HG02840 (cell line): ENCODE measurements around the gene TIAM2.
A peak's percentile ranks its signal among the peaks of the same experiment; 100 is the strongest.

Source experiments
- ATAC-seq: cut with Tn5 transposase; IDR thresholded peaks from one replicate; pipeline ENCODE4 v1.9.1; 2021; ENCODE audit warnings: mild to moderate bottlenecking, moderate library complexity, moderate number of reproducible peaks; ENCODE audit not compliant: unreplicated experiment, low FRiP score

TIAM2 gene

DNA sequence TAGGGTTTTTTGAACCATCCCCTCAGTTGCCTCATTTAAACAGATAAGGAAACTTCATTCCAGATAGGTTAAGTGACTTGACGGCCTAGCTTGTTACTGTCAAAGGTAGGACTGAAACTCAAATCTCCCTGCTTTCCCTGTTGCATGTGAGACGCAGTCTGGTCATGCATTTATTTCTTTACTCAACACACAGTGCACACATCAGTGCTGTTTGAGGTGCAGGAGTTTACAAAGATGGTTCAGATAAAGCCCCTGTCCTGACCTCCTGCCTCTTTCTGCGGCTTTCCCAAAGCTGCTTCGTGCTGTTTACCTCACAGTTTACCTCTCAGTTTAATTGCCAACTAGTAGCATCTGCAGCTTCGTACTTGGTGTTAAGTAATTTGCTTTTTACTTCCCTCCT lies 26.6 kb downstream of the TIAM2 start:
- no peak for ATAC-seq

DNA sequence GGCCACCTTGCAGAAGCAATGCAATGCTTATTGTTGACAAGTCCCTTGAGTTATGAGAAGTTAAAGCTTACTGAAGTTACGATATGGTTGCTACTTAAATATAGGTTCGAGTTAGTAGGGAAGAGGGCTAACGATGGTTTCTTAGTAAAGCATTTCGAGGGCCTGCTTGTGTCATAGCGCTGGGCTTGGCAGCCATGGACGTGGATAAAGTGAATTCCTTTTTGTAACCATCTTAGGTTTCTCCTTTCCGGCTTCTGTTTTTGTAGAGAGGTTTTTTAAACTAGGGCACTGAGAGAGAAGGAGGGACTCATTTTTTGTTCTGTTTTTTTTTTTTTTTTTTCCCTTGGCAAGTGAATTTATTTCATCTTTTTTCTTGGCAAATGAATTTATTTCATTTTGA lies 27.6 kb downstream of the TIAM2 start:
- ATAC-seq, result no peak

GRCh38 chr6:155023717-155024116 lies 28.6 kb downstream of the TIAM2 start:
- ATAC-seq, result no peak

GRCh38 chr6:155024391-155025027 lies 29.4 kb downstream of the TIAM2 start:
- no peak for ATAC-seq

GRCh38 chr6:155026022-155026705 lies 31.0 kb downstream of the TIAM2 start:
- ATAC-seq, result no peak

- ATAC-seq, result no peak
Observed at GRCh38 chr6:155026706-155027045, 31.6 kb downstream of the TIAM2 start.

DNA sequence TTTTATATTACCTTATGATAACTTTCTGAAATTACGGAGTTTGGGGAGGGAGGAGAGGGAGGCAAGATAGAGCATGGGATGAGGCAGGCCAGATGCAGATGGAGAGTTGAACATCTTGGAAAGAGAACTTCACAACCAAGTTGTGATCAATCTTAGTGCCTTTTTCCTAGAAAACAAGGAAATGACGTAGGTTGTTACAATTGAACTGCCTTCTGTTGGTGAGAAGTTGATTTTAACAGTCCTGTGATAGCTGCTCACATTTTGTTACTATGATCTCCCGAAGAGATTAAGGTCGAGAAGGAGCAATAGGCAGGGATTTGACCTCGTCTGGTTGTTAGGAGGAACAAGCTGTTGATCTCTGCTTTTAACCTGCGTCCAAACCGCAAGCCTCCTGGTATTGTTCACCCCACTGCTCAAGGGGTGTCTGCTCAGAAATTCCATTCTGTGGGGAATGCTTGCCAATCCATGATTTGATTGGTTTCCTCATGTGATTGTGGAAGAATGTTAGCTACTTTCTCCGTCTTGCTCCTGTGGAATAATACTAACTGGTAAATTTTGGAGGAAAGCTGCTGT lies 35.1 kb downstream of the TIAM2 start:
- ATAC-seq, result no peak

- ATAC-seq, result no peak
Observed at GRCh38 chr6:155031091-155031490, 36.0 kb downstream of the TIAM2 start.

- no peak for ATAC-seq
Observed at GRCh38 chr6:155033021-155033791, 38.1 kb downstream of the TIAM2 start.

- ATAC-seq, result no peak
Observed at GRCh38 chr6:155036907-155037306, 41.8 kb downstream of the TIAM2 start.

GRCh38 chr6:155038104-155038503 lies 43.0 kb downstream of the TIAM2 start:
- no peak for ATAC-seq

- no peak for ATAC-seq
Observed at GRCh38 chr6:155038527-155038926, 43.4 kb downstream of the TIAM2 start.

- no peak for ATAC-seq
Observed at GRCh38 chr6:155039618-155040017, 44.5 kb downstream of the TIAM2 start.

- ATAC-seq, result no peak
Observed at GRCh38 chr6:155040154-155040553, 45.0 kb downstream of the TIAM2 start.

DNA sequence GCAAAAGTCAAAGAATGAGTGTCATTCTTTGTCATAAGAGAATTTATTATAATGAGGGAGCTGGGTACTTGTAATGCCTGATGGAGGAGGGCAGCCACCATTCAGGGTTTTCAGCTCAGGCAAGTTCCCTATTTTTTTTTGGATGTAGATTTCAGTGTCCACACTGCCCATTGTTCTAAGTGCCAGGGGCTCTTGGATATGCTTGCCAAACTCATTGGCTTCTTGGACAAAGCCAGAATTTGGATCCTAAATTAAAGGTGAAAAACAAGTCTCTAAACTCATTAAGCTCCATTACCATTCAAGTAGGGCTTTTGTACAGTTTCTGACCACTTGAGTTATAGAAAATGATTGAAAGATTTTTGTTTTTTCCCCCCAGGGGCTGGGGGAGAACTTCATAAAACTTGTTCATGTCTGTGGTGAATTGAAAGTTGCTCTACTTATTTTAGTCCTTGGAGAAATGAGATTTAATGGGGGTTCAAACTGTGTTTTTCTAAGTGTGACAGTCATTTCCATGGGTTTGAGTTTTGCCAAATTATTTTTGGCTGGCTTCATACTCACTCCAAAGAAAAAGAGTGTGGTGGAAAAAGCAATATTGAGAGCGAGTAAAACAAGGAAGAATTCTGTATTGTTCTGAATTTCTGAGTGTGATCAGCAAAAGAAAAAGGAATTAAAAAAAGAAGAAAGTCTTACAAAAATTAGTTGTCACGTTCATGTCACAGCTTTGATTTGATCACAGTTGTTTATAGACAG lies 46.0 kb downstream of the TIAM2 start:
- ATAC-seq, result no peak

- no peak for ATAC-seq
Observed at GRCh38 chr6:155041741-155042279, 46.7 kb downstream of the TIAM2 start.

GRCh38 chr6:155042983-155043382 lies 47.9 kb downstream of the TIAM2 start:
- no peak for ATAC-seq

GRCh38 chr6:155045561-155046404 lies 50.7 kb downstream of the TIAM2 start:
- no peak for ATAC-seq

DNA sequence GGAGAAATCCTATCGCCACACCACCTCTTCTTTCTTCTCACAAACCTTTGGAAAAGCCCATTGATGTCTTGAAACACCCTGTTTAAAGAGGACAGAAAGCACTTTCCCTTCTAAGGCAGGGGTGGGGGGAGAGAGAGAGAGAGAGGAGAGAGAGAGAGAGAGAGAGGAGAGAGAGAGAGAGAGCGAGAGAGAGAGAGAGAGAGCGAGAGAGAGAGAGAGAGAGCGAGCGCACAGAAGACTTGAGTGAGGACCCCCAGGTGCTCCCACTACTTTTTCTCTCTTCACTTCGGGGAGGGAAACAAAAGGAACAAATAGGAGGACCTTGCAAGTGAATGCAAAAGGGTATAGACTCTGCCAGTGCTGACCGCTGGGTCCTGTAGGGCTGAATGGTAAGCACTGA lies 52.4 kb downstream of the TIAM2 start:
- ATAC-seq, result no peak

- ATAC-seq, result peak; percentile 66
Observed at GRCh38 chr6:155050311-155050710, 55.2 kb downstream of the TIAM2 start.
